GM21515 (cell line): ENCODE measurements around the gene AGO1.

ENCODE experiments used
- ATAC-seq: cut with Tn5 transposase; IDR thresholded peaks from one replicate; pipeline ENCODE4 v1.9.1; 2021; ENCODE audit not compliant: unreplicated experiment

AGO1 gene

GRCh38 chr1:35882945-35883634 lies at the start of gene AGO1:
Gene AGO1 (plus strand): TSS chr1:35883209. CDS start chr1:35883422, 213 bp downstream.
- ATAC-seq = peak; percentile 76

GRCh38 chr1:35833395-35833794 lies 49.6 kb upstream of the AGO1 start:
- no peak for ATAC-seq

GRCh38 chr1:35834218-35834617 lies 48.8 kb upstream of the AGO1 start:
- ATAC-seq = no peak

GRCh38 chr1:35835398-35835797 lies 47.6 kb upstream of the AGO1 start:
- ATAC-seq = no peak

- ATAC-seq = no peak
These were observed 46.3 kb upstream of the AGO1 start for GRCh38 chr1:35836734-35837133.

GRCh38 chr1:35838693-35839245 lies 44.2 kb upstream of the AGO1 start:
- ATAC-seq = no peak

- ATAC-seq = no peak
These were observed 38.2 kb upstream of the AGO1 start for GRCh38 chr1:35844826-35845225.

GRCh38 chr1:35845766-35846165 lies 37.2 kb upstream of the AGO1 start:
- no peak for ATAC-seq

GRCh38 chr1:35847935-35848565 lies 35.0 kb upstream of the AGO1 start:
- ATAC-seq = no peak

- no peak for ATAC-seq
These were observed 33.0 kb upstream of the AGO1 start for GRCh38 chr1:35850051-35850450.

GRCh38 chr1:35850716-35851115 lies 32.3 kb upstream of the AGO1 start:
- no peak for ATAC-seq

- ATAC-seq = no peak
These were observed 31.7 kb upstream of the AGO1 start for GRCh38 chr1:35851132-35851869.

- ATAC-seq = no peak
These were observed 30.8 kb upstream of the AGO1 start for GRCh38 chr1:35852241-35852640.

- no peak for ATAC-seq
These were observed 27.9 kb upstream of the AGO1 start for GRCh38 chr1:35854989-35855700.

GRCh38 chr1:35856964-35857363 lies 26.0 kb upstream of the AGO1 start:
- no peak for ATAC-seq

- no peak for ATAC-seq
These were observed 25.2 kb upstream of the AGO1 start for GRCh38 chr1:35857830-35858229.

GRCh38 chr1:35860696-35861095 lies 22.3 kb upstream of the AGO1 start:
- ATAC-seq = no peak

- ATAC-seq = no peak
These were observed 19.9 kb upstream of the AGO1 start for GRCh38 chr1:35863136-35863535.

- no peak for ATAC-seq
These were observed 19.0 kb upstream of the AGO1 start for GRCh38 chr1:35863881-35864625.

- ATAC-seq = no peak
These were observed 18.2 kb upstream of the AGO1 start for GRCh38 chr1:35864813-35865212.
